SKM-1 treated with dmso at 0.1 percent for 144 hours (cell line): Measurements from ENCODE around the gene IRAK2.

Source experiments
- DNase-seq: peaks from one replicate; lab custom pipeline; 2025; ENCODE audit not compliant: unreplicated experiment; lab: John Stamatoyannopoulos, UW

The IRAK2 gene

GRCh38 chr3:10188804-10189556 is 24.3 kb downstream of the IRAK2 start:
- no peak for DNase-seq

DNA sequence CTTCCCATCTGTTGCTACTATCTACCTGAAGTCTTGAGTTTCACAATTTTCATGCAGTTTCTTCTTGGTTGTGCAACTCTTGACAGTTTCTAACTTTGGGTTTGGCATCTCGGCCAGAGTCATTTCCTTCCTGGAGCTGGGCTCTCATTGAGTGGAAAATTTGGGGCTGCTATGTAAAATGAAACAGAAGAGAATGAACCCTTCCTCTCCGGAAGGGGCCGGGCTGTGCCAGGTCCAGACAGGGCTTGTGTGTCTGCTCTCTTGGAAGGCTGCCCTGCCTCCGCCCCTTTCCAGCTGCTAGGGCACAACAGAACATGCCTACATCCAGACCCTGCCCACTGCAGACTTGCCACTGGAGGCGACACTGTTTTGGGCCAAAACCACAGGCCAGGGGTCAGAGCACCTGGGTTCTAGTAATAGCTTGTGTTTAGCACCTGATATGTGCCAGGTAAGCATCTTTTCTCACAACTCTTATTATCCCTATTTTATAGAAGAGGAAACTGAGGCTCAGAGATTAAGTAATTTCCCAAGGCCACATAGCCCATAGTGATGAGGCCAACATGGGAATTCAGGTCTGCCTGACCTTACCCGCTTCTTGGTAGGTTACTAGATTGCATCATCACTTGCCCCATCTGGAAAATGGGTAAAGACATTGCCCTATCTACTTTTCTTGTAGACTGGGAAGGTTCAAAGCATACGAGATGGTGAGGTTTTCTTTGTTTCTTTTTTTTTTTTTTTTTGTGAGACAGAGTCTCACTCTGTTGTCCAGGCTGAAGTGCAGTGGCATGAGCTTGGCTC is 25.0 kb downstream of the IRAK2 start:
- DNase-seq = peak; percentile 83

DNA sequence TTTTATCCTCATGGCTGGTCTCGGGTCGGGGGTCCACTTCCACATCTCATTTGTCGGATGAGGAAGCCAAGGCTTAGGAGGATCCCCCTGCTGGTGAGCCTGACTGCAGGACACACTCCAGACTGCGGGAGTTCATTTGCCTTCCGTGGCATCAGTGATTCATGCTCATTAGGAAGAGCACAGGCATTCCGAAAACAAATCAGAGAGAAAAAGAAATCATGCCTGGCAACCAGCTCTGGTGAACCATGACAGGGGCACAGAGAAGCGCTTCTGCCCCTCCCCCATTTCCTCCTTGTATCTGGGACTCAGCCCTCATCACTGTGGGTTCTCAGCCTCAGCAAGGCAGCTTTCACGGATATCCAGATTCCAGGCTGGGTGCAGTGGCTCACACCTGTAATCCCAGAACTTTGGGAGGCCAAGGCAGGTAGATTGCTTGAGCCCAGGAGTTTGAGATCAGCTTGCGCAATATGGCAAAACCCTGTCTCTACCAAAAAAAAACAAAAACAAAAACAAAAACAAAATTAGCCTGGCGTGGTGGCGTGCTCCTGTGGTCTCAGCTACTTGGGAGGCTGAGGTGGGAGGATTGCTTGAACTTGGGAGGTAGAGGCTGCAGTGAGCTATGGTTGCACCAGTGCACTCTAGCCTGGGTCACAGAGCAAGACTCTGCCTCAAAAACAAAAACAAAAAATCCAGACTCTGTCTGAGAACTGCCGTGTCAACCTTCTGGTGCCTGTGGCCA is 28.4 kb downstream of the IRAK2 start:
- no peak for DNase-seq

DNA sequence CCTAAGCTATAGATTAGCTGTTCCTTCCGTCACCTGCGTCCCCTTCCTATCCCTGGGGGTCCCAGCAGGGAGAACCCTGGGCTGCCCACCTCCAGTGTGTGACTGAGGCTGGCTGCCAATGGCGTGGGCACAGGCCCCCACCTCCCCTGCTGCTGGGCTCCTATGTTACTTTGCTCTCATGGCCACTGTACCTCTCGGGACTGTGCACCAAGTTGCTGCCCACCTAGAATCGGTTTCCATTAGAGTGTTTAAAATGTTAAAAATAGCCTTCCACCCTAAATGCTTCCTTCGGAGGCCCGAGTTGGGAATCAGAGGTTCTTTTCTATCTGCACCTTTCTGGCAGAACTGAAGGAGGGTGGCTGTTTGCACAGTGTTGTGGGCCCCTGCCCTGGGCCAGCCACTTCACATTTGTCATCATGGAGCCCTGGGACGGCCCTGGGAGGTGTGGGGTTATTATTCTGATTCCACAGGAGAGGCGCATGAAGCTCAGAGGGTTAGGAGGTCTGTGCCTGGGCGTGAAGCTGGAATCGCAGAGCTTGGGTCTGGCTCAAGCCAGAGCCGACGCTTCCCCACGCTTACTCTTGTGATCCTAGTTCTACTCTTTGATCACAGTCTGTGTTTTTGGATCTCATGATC is 29.1 kb downstream of the IRAK2 start:
- DNase-seq = no peak

GRCh38 chr3:10194328-10195071 is 29.8 kb downstream of the IRAK2 start:
- DNase-seq = no peak

- no peak for DNase-seq
Observed at GRCh38 chr3:10195366-10196089, 30.8 kb downstream of the IRAK2 start.

- no peak for DNase-seq
Observed at GRCh38 chr3:10196389-10197052, 31.8 kb downstream of the IRAK2 start.

DNA sequence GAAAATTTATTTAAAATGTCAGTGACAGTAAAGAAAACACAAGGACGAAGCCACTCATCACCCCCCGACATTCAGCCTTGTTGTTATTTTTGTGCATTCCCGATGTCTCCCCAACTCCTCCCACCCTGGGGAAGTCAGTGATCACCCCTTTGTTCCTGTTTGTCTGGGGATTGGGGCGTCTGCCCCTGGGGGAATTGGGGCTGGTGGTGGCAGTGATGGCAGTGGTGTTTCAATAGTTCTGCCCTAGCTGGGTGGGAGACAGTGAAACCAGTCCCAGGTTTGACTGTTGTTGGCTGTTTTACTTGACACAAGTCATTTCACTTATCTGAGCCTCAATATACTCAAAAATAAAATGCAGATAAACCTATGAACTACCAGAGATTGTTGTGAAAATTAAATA is 33.5 kb downstream of the IRAK2 start:
- DNase-seq = no peak

DNA sequence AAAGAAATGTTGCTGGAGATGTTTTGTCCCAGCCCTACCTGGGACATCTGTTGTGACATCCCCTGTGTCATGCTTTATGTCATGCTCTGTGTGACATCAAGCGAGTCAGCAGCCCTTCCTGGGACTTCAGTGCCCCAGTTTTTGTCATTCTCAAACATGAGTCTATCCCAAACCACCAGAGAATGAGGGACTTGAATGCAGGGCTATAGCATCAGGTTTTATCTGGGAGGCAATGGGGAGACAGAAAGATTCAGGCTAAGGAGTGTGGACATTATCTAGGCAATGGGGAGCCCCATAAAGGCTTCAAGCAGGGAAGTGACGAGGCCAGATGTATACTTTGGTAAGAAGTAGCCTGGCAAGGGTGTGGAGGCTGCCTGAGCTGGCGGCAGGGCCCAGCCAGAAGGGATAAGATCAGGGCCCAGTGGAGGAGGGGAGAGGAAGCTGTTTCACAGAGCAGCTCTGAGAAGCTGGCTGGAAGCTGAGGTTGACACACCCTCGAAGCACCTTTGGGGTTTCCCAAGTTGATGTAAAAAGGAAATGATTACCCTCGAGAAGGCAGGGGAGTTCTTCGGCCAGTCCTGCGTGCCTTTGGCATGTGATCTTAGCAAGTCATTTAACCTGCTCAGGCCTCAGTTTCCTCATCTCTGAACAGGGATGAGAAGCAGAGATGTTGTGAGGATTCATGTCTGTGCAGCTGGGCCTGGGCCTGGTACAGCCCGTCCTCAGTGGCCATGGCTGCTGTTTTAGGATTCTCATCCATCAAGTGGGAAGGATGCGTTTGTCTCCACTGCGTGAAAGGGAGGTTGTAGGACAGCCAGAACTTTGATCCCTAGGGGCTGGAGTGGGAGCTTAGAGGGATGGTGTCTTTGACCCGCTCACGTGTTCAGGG is 34.3 kb downstream of the IRAK2 start:
- peak; percentile 14 for DNase-seq

DNA sequence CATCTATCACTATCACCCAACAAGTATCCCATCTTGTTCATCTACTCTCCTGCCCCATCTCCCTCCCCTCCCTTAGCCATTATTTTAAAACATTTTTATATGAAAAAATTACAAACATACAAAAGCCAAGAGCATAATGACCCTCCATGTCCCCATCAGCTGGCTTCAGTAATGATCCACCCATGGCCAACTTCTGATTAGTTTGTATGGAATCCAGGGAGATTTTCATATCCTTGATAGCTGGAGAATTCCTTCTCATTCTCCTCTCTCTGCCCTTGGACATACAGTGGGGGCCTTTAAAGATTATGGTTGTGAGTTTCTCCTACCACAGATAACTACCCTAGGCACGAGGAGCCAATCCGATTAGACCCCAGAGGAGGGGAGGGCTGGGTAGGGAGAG is 40.2 kb downstream of the IRAK2 start:
- no peak for DNase-seq

- DNase-seq = no peak
Observed at GRCh38 chr3:10205451-10206165, 40.9 kb downstream of the IRAK2 start.

- DNase-seq = no peak
Observed at GRCh38 chr3:10206166-10206511, 41.4 kb downstream of the IRAK2 start.

DNA sequence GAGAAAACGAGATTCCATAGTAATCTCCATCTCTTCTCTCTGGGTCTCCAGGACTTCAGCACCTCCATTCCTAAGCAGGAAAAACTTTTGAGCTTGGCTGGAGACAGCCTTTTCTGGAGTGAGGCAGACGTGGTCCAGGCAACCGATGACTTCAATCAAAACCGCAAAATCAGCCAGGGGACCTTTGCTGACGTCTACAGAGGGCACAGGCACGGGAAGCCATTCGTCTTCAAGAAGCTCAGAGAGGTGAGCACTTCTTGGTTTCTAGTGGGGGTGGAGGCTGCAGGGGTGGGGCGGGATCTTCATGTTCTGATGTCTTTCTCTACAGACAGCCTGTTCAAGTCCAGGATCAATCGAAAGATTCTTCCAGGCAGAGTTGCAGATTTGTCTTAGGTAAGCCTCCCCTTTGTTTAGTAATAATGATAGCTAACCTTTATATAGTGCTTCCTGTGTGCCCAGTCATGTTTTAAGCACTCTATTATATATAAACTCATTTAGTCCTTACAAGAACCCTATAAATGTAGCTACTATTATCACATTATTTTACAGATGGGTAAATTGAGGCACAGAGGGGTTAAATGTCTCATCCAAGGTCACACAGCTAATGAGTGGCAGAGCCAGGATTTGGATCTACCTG is 48.6 kb downstream of the IRAK2 start:
- no peak for DNase-seq

DNA sequence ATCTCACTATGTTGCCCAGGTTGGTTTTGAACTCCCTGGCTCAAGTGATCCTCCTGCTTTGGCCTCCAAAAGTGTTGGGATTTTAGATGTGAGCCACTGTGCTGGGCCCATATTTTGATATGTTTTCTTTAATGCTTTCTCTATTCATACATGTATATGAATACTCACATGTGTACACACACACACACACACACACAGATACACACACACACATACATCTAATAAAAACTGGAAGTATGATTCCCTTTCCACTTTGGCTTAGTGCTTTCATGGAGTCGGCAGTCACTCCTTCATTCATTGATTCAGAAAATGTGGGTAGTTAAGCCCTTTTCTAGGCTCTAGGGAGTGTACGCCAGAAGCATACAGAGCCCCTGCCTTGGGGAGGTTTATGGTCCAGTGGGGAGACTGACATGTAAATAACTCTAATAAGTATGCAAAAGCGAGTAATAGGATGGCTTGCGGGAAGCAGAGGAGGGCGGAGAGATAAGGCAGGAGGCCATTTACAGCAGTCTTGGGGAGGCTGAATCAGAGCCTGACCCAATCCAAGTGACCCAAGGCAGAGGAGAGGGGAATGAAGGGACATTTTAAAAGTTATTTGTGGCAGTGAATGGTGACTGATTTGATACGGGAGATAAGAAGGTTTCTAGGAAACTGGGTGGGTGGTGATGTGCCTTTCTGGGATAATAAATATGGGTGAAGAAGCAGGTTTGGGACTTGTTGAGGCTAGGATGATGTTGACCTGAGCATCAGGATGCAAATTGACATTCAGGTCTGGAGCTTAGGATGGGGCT is 51.1 kb downstream of the IRAK2 start:
- DNase-seq = no peak

DNA sequence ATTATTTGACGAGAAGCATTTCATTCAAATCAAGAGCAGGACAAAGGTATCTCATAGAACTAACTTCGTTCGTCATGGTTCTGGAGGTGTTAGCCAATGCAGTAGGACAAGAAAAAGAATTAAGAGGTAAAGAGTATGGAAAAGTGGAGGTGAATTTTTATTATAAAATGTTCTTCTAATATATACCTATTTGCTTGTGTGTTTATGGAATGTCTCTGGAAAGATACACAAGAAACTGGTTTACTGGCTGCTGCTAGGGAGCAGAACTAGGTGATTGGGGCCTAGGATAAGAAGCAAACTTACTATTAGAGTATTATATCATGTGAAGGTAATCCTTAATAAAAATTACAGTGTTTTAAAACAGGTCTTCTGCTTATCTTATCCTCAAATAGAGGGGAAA is 52.6 kb downstream of the IRAK2 start:
- DNase-seq = no peak

DNA sequence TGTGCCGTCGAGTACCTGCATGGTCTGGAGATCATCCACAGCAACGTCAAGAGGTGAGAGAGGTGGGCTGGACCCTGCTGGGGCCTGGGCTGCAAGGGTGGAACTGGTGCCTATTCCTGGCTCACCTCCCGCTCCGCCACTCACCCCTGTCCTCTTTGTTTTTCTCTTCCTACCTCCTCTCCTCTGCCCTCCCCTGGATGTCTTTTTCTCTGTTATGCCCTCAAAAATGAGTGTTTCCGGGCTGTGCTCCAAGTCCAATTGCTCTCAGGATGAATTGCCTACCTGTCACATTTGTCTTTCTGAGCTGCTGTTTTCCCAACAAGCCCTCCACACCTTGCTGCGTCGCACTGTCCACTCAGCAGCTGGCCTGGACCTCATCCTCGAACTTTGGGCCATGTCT is 55.0 kb downstream of the IRAK2 start:
- no peak for DNase-seq
